ENCODE data around the gene EHD1.
A peak's percentile ranks its signal among the peaks of the same experiment; 100 is the strongest.

Gene EHD1

DNA sequence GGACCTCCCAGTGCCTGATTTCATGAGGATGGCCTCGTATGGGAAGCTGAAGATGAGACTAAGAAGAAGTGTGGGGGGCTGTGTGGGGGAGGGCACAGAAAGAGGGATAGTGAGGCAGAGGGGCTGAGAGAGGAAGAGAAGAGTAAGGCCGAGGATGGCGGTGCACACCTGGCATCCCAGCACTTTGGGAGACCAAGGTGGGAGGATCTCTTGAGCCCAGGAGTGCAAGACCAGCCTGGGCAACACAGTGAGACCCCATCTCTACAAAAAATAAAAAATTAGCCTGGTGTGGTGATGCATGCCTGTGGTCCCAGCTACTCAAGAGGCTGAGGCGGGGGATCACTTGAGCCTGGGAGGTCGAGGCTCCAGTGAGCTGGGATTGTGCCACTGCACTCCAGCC is 13.5 kb upstream of the EHD1 start:
- Histone ChIP-seq H2AK5ac (ENCODE audit: low read length) (no peak overlapping the region), H3K9ac (ENCODE audit: low read length) (no peak overlapping the region), H2AFZ (ENCODE audit: insufficient read depth, low read length, poor library complexity) (no peak overlapping the region), H3K14ac (ENCODE audit: low read length) (no peak overlapping the region), H3K18ac (ENCODE audit: low read length) (no peak overlapping the region), H3K4me2 (ENCODE audit: low read length) (no peak overlapping the region), H3K23ac (ENCODE audit: low read length) (no peak overlapping the region), H3K27ac (ENCODE audit: low read depth, low read length) (no peak overlapping the region), H3K27me3 (ENCODE audit: insufficient read depth, low read length) (no peaks in the 10 kb centered on the region), H3K36me3 (ENCODE audit: control insufficient read depth in 1 of 2, insufficient read depth in 2 of 2, low read length in 2 of 2) (peaks cover 22 to 23% of the 10 kb centered on the region in 2 experiments), H3K9me3 (ENCODE audit: insufficient read depth, low read depth, low read length) (no peaks in the 10 kb centered on the region), H3K79me2 (ENCODE audit: control insufficient read depth, insufficient read depth, low read length, poor library complexity) (no peaks in the 10 kb centered on the region), H3K79me1 (ENCODE audit: low read length) (peaks cover 6% of the 10 kb centered on the region), H3K4ac (ENCODE audit: low read depth, low read length) (no peak overlapping the region), H4K91ac (ENCODE audit: low read depth, low read length) (no peak overlapping the region), H3K4me1 (ENCODE audit: control insufficient read depth in 1 of 2, insufficient read depth in 2 of 2, low read length in 2 of 2) (peaks cover 7 to 9% of the 10 kb centered on the region in 2 experiments), H2BK5ac (ENCODE audit: low read depth, low read length, poor library complexity) (no peak overlapping the region), H3K4me3 (ENCODE audit: low read depth, low read length) (no peak overlapping the region), H2BK120ac (ENCODE audit: insufficient read depth, low read length, poor library complexity) (no peak overlapping the region), H4K12ac (ENCODE audit: low read depth, low read length) (no peak overlapping the region), H4K8ac (ENCODE audit: low read depth, low read length) (no peak overlapping the region), H2BK12ac (ENCODE audit: low read length) (no peak overlapping the region)
- WGBS (ENCODE audit: extremely low coverage, insufficient coverage, insufficient read length), result no CpG with 5 or more reads among the region's 5 CpGs
- DNase-seq, result no peak

DNA sequence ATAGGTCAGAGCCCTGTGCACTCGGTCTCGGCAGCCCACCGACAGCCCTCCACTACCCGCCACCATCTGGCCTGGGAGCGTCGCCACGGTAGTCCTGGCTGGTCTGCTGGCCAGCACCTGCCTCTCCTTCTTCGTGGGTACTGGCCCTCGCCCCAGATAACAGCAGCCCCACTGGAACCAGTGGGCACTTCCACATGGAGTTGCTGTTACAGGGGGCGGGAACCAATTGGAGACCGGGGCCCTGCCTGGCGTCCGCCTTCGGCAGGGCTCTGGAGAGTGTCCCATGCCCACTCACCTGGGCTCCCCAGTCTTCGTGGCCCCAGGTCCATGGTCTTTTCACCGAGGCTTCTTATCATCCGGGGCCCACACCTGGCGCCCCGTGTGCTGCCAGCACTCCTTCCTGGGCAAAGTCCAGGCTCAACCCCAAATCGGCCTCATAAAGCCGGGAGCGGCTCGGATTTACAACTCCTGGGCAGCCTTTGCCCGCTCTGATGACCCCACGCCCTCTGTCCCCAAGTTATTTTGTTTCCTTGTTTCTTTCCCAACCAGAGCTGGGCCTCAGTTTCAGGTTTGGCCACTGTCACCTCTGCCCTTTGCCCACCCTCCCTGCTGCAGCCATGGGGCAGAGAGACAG is 12.9 kb upstream of the EHD1 start:
- H3K79me1 ChIP-seq (ENCODE audit: low read length), result peaks cover 6% of the 10 kb centered on the region
- no peak overlapping the region for H3K4me2 ChIP-seq (ENCODE audit: low read length)
- H3K79me2 ChIP-seq (ENCODE audit: control insufficient read depth, insufficient read depth, low read length, poor library complexity), result no peaks in the 10 kb centered on the region
- no peak overlapping the region for H4K12ac ChIP-seq (ENCODE audit: low read depth, low read length)
- no peak overlapping the region for H2BK12ac ChIP-seq (ENCODE audit: low read length)
- no CpG with 5 or more reads among the region's 25 CpGs for WGBS (ENCODE audit: extremely low coverage, insufficient coverage, insufficient read length)
- H3K36me3 ChIP-seq (ENCODE audit: control insufficient read depth in 1 of 2, insufficient read depth in 2 of 2, low read length in 2 of 2), result peaks cover 16 to 18% of the 10 kb centered on the region in 2 experiments
- H3K23ac ChIP-seq (ENCODE audit: low read length), result no peak overlapping the region
- H3K4me1 ChIP-seq (ENCODE audit: control insufficient read depth in 1 of 2, insufficient read depth in 2 of 2, low read length in 2 of 2), result peaks cover 7 to 9% of the 10 kb centered on the region in 2 experiments
- no peak overlapping the region for H3K4ac ChIP-seq (ENCODE audit: low read depth, low read length)
- H3K4me3 ChIP-seq (ENCODE audit: low read depth, low read length), result no peak overlapping the region
- no peaks in the 10 kb centered on the region for H3K27me3 ChIP-seq (ENCODE audit: insufficient read depth, low read length)
- H2AFZ ChIP-seq (ENCODE audit: insufficient read depth, low read length, poor library complexity), result no peak overlapping the region
- no peak overlapping the region for H3K18ac ChIP-seq (ENCODE audit: low read length)
- no peak for DNase-seq
- no peak overlapping the region for H2BK5ac ChIP-seq (ENCODE audit: low read depth, low read length, poor library complexity)
- H3K14ac ChIP-seq (ENCODE audit: low read length), result no peak overlapping the region
- no peak overlapping the region for H4K8ac ChIP-seq (ENCODE audit: low read depth, low read length)
- no peak overlapping the region for H3K9ac ChIP-seq (ENCODE audit: low read length)
- no peak overlapping the region for H2BK120ac ChIP-seq (ENCODE audit: insufficient read depth, low read length, poor library complexity)
- no peaks in the 10 kb centered on the region for H3K9me3 ChIP-seq (ENCODE audit: insufficient read depth, low read depth, low read length)
- H2AK5ac ChIP-seq (ENCODE audit: low read length), result no peak overlapping the region
- no peak overlapping the region for H4K91ac ChIP-seq (ENCODE audit: low read depth, low read length)
- no peak overlapping the region for H3K27ac ChIP-seq (ENCODE audit: low read depth, low read length)

DNA sequence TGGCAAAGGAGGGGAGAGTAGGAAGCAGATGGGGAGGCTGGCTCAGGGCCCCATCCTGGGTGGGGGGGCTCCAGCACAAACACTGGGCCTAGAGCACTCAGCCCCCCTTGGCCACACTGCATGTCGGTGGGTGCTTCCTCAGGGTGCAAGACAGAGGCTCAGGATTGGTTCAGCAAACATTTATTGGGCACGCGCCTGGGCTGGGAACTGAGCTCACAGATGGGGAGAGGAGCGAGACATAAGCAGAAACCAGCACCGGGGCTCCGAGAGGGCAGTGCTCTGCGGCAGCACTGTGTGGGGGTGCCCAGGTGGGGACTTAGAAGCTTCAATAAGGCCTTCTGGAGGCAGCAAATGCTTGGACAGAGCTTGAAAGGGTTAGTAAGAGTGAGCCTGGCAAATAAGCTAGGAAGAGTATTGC is 12.1 kb upstream of the EHD1 start:
- no peak overlapping the region for H4K8ac ChIP-seq (ENCODE audit: low read depth, low read length)
- H4K12ac ChIP-seq (ENCODE audit: low read depth, low read length), result no peak overlapping the region
- H2BK5ac ChIP-seq (ENCODE audit: low read depth, low read length, poor library complexity), result no peak overlapping the region
- no peak overlapping the region for H3K9ac ChIP-seq (ENCODE audit: low read length)
- peaks cover 6% of the 10 kb centered on the region for H3K79me1 ChIP-seq (ENCODE audit: low read length)
- H2AK5ac ChIP-seq (ENCODE audit: low read length), result no peak overlapping the region
- no peak overlapping the region for H3K27ac ChIP-seq (ENCODE audit: low read depth, low read length)
- H3K18ac ChIP-seq (ENCODE audit: low read length), result no peak overlapping the region
- H4K91ac ChIP-seq (ENCODE audit: low read depth, low read length), result no peak overlapping the region
- H3K9me3 ChIP-seq (ENCODE audit: insufficient read depth, low read depth, low read length), result no peaks in the 10 kb centered on the region
- no peak overlapping the region for H3K23ac ChIP-seq (ENCODE audit: low read length)
- no peak overlapping the region for H3K4ac ChIP-seq (ENCODE audit: low read depth, low read length)
- H2BK12ac ChIP-seq (ENCODE audit: low read length), result no peak overlapping the region
- no peak overlapping the region for H3K4me3 ChIP-seq (ENCODE audit: low read depth, low read length)
- no peak overlapping the region for H3K14ac ChIP-seq (ENCODE audit: low read length)
- no peak overlapping the region for H2BK120ac ChIP-seq (ENCODE audit: insufficient read depth, low read length, poor library complexity)
- peaks cover 9 to 10% of the 10 kb centered on the region in 2 experiments for H3K36me3 ChIP-seq (ENCODE audit: control insufficient read depth in 1 of 2, insufficient read depth in 2 of 2, low read length in 2 of 2)
- no peak overlapping the region for H3K4me2 ChIP-seq (ENCODE audit: low read length)
- no peaks in the 10 kb centered on the region for H3K27me3 ChIP-seq (ENCODE audit: insufficient read depth, low read length)
- H2AFZ ChIP-seq (ENCODE audit: insufficient read depth, low read length, poor library complexity), result no peak overlapping the region
- H3K4me1 ChIP-seq (ENCODE audit: control insufficient read depth in 1 of 2, insufficient read depth in 2 of 2, low read length in 2 of 2), result peaks cover 7 to 9% of the 10 kb centered on the region in 2 experiments
- no CpG with 5 or more reads among the region's 7 CpGs for WGBS (ENCODE audit: extremely low coverage, insufficient coverage, insufficient read length)
- no peaks in the 10 kb centered on the region for H3K79me2 ChIP-seq (ENCODE audit: control insufficient read depth, insufficient read depth, low read length, poor library complexity)
- DNase-seq, result no peak

DNA sequence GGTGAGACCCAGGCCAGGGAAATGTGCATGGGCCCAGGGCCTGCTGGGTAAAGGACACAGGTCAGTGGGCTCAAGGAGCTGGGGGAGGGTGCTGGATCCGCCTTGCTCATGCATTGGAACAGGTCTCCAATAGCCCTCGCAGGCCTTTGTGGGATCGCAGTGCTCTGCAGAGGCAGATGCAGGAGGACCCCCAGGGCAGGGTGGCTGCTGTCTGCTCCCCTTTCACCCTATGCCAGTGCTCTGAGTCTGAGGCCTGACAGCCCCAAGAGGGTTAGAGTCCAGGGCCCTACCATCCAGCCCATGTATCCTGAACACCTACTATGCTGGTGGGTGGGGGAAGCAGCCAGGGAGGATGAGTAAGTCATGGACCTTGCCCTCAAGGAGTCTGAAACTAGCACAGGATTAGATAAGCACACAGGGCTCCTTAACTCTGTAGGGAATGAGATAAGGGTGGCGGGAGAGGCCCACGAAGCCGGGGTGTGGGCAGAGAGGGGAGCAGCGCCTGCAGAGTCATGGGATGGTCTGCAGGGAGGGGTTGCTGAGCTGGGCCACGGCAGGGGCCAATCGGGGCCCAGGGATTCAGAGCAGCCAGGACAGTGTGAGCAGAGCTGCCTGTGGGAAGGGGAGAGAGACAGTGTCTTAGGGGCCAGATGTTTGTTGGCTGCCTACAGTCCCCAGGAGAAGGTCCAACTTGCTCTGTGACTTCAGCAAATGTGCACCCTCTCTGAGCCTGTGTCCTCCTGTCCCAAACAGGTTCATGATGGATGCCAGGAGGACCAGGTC is 10.5 kb upstream of the EHD1 start:
- no peak overlapping the region for H2AFZ ChIP-seq (ENCODE audit: insufficient read depth, low read length, poor library complexity)
- no peak overlapping the region for H3K14ac ChIP-seq (ENCODE audit: low read length)
- no peaks in the 10 kb centered on the region for H3K27me3 ChIP-seq (ENCODE audit: insufficient read depth, low read length)

More for the DNA sequence above, 10.5 kb upstream of the EHD1 start:
- H4K91ac ChIP-seq (ENCODE audit: low read depth, low read length), result peak overlapping the region; percentile 25
- no peak overlapping the region for H2BK5ac ChIP-seq (ENCODE audit: low read depth, low read length, poor library complexity)
- no peak overlapping the region for H3K18ac ChIP-seq (ENCODE audit: low read length)
- no peak overlapping the region for H3K27ac ChIP-seq (ENCODE audit: low read depth, low read length)
- no peak overlapping the region for H4K12ac ChIP-seq (ENCODE audit: low read depth, low read length)
- no peak overlapping the region for H3K4ac ChIP-seq (ENCODE audit: low read depth, low read length)
- H3K23ac ChIP-seq (ENCODE audit: low read length), result no peak overlapping the region
- H2BK12ac ChIP-seq (ENCODE audit: low read length), result peak overlapping the region; percentile 16
- H3K9me3 ChIP-seq (ENCODE audit: insufficient read depth, low read depth, low read length), result no peaks in the 10 kb centered on the region
- H3K79me1 ChIP-seq (ENCODE audit: low read length), result peaks cover 6% of the 10 kb centered on the region
- H4K8ac ChIP-seq (ENCODE audit: low read depth, low read length), result peak overlapping the region; percentile 17
- H3K9ac ChIP-seq (ENCODE audit: low read length), result no peak overlapping the region
- peaks cover 0 to 2% of the 10 kb centered on the region in 2 experiments for H3K36me3 ChIP-seq (ENCODE audit: control insufficient read depth in 1 of 2, insufficient read depth in 2 of 2, low read length in 2 of 2)
- H3K4me1 ChIP-seq (ENCODE audit: control insufficient read depth in 1 of 2, insufficient read depth in 2 of 2, low read length in 2 of 2), result peaks cover 7 to 9% of the 10 kb centered on the region in 2 experiments
- H3K4me2 ChIP-seq (ENCODE audit: low read length), result no peak overlapping the region
- H3K4me3 ChIP-seq (ENCODE audit: low read depth, low read length), result no peak overlapping the region
- H2BK120ac ChIP-seq (ENCODE audit: insufficient read depth, low read length, poor library complexity), result no peak overlapping the region
- no peak overlapping the region for H2AK5ac ChIP-seq (ENCODE audit: low read length)
- H3K79me2 ChIP-seq (ENCODE audit: control insufficient read depth, insufficient read depth, low read length, poor library complexity), result no peaks in the 10 kb centered on the region
- WGBS (ENCODE audit: extremely low coverage, insufficient coverage, insufficient read length), result no CpG with 5 or more reads among the region's 9 CpGs
- DNase-seq, result peak; percentile 42 to 71
